CD4-positive, alpha-beta T cell (primary cell): ENCODE data around the gene HDAC4. TPM values are rescaled to one million over a fixed set of nuclear protein-coding genes. Genes with fewer than 3 reads are reported as not detected.

Experiments used
- ATAC-seq: fragments of 200-7000 bp; cut with Tn5 transposase; one replicate; pipeline ENCODE4 v1.10.0; 2022; ENCODE audit warnings: mild to moderate bottlenecking; ENCODE audit not compliant: poor library complexity
- CTCF ChIA-PET: fragments of 350-600 bp; sonication (Branson Sonifier 250); formaldehyde crosslinking; loops from one replicate; lab custom pipeline; 2021; ENCODE audit warnings: antibody characterized with exemption, inconsistent platforms; lab: Charles Lee
- POLR2A ChIA-PET: fragments of 350-600 bp; sonication (Branson Sonifier 250); formaldehyde crosslinking; loops from one replicate; lab custom pipeline; 2021; ENCODE audit warnings: antibody characterized with exemption, inconsistent platforms; lab: Charles Lee
- DNase-seq, 14 experiments: peaks; one replicate each; pipeline ENCODE4 v3.0.0-alpha.2; 2013 to 2020; ENCODE audit warnings: mixed read lengths in 2 of 14
- H3K27ac ChIP-seq, 2 donors: one replicate each; pipeline versions ENCODE4 v1.5.1 to v1.7.0; 2013; ENCODE audit warnings: low read length in 2 of 2, low read depth in 1 of 2, mild to moderate bottlenecking in 1 of 2
- H3K27me3 ChIP-seq, 2 experiments: 1 replicate in 1 of 2; 2 replicates in 1 of 2; pipeline versions ENCODE4 v1.6.1 to v1.7.0; 2013; ENCODE audit warnings: low read length in 2 of 2, control low read depth in 1 of 2, mild to moderate bottlenecking in 1 of 2, moderate library complexity in 1 of 2; ENCODE audit not compliant: insufficient read depth in 2 of 2, control insufficient read depth in 1 of 2
- H3K36me3 ChIP-seq: one replicate; pipeline ENCODE4 v1.6.1; 2013; ENCODE audit warnings: low read length, control low read depth; ENCODE audit not compliant: insufficient read depth
- H3K4me1 ChIP-seq: one replicate; pipeline ENCODE4 v1.6.1; 2013; ENCODE audit warnings: low read length, control low read depth; ENCODE audit not compliant: insufficient read depth
- H3K4me3 ChIP-seq: one replicate; pipeline ENCODE4 v1.5.1; 2013; ENCODE audit warnings: mild to moderate bottlenecking, low read length, moderate library complexity
- H3K9me3 ChIP-seq, 2 experiments: 1 replicate in 1 of 2; 2 replicates in 1 of 2; pipeline versions ENCODE4 v1.6.1 to v1.7.0; 2013; ENCODE audit warnings: low read length in 2 of 2, mild to moderate bottlenecking in 2 of 2, control low read depth in 1 of 2, moderate library complexity in 1 of 2; ENCODE audit not compliant: control insufficient read depth in 1 of 2, insufficient read depth in 1 of 2
- H3K27ac Mint-ChIP-seq: one replicate; pipeline ENCODE4 v1.8.0; 2020; ENCODE audit warnings: mixed read lengths
- H3K27me3 Mint-ChIP-seq: one replicate; pipeline ENCODE4 v1.8.0; 2021; ENCODE audit warnings: mixed read lengths
- H3K36me3 Mint-ChIP-seq: one replicate; pipeline ENCODE4 v1.8.0; 2021; ENCODE audit warnings: low read depth, mixed read lengths
- H3K4me1 Mint-ChIP-seq: one replicate; pipeline ENCODE4 v1.8.0; 2021; ENCODE audit warnings: low read depth, mixed read lengths
- H3K4me3 Mint-ChIP-seq: one replicate; pipeline ENCODE4 v1.8.0; 2020; ENCODE audit warnings: mild to moderate bottlenecking, mixed read lengths
- H3K9me3 Mint-ChIP-seq: one replicate; pipeline ENCODE4 v1.8.0; 2020; ENCODE audit warnings: mixed read lengths
- intact Hi-C, 2 experiments: fragments of 100-400 bp; cut with DNase I in 1 of 2; cut with micrococcal nuclease in 1 of 2; formaldehyde crosslinking; loops; one replicate each; pipeline versions ENCODE4 v1.15.1 to v1.9.0; 2023 to 2025; cut with DNase I, micrococcal nuclease
- total RNA-seq, 174 experiments: library from RNA in 2 of 174; stranded (reverse) in 2 of 174; gene quantifications; one replicate each; pipeline ENCODE4 v1.2.3 and lab custom pipeline; 2021 to 2026
- TF ChIP-seq, protein P1 (sequence below): fragments of 200-600 bp; IDR thresholded peaks from one replicate; pipeline ENCODE4 v1.8.0; 2022; ENCODE audit warnings: antibody characterized with exemption, mild to moderate bottlenecking

HDAC4 gene
- total RNA-seq, 2 experiments from 2014 or later: 45.3 to 49.2 TPM

DNA sequence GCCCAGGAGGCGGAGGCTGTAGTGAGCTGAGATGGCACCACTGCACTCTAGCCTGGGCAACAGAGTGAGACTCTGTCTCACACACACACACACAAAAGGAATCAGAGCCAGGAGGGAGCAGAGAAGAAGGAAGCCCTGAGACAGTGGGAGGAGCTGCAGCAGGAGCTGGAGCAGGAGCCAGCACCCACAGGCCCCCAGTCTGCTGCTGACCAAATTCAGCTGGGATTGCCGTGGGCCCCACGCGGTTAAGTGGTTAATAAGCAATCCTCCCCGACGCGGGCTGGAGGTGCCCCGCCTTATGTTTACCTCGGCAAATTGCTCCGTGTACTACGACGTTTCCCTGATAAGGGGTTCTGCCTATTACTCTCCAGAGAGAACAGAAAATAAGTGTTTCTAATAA lies 287.6 kb downstream of the HDAC4 start:
- H3K4me1 ChIP-seq: peaks cover 1% of the 10 kb centered on the region
- peaks cover 6% of the 10 kb centered on the region for H3K4me1 Mint-ChIP-seq
- H3K27me3 Mint-ChIP-seq: no peaks in the 10 kb centered on the region
- no peak for DNase-seq
- intact Hi-C loops: no loop called here
- H3K27ac Mint-ChIP-seq: no peak overlapping the region
- no peaks in the 10 kb centered on the region for H3K9me3 ChIP-seq
- no peaks in the 10 kb centered on the region for H3K27me3 ChIP-seq
- ChIA-PET CTCF (no interaction called here), POLR2A (no interaction called here)
- H3K36me3 Mint-ChIP-seq: peaks cover 58% of the 10 kb centered on the region
- no peak overlapping the region for H3K4me3 ChIP-seq
- H3K36me3 ChIP-seq: peaks cover 62% of the 10 kb centered on the region
- TF ChIP-seq, protein P1, sequence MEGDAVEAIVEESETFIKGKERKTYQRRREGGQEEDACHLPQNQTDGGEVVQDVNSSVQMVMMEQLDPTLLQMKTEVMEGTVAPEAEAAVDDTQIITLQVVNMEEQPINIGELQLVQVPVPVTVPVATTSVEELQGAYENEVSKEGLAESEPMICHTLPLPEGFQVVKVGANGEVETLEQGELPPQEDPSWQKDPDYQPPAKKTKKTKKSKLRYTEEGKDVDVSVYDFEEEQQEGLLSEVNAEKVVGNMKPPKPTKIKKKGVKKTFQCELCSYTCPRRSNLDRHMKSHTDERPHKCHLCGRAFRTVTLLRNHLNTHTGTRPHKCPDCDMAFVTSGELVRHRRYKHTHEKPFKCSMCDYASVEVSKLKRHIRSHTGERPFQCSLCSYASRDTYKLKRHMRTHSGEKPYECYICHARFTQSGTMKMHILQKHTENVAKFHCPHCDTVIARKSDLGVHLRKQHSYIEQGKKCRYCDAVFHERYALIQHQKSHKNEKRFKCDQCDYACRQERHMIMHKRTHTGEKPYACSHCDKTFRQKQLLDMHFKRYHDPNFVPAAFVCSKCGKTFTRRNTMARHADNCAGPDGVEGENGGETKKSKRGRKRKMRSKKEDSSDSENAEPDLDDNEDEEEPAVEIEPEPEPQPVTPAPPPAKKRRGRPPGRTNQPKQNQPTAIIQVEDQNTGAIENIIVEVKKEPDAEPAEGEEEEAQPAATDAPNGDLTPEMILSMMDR: no peak
- H3K9me3 Mint-ChIP-seq: no peaks in the 10 kb centered on the region
- H3K4me3 Mint-ChIP-seq: no peak overlapping the region
- no peak for ATAC-seq
- H3K27ac ChIP-seq: no peak overlapping the region

DNA sequence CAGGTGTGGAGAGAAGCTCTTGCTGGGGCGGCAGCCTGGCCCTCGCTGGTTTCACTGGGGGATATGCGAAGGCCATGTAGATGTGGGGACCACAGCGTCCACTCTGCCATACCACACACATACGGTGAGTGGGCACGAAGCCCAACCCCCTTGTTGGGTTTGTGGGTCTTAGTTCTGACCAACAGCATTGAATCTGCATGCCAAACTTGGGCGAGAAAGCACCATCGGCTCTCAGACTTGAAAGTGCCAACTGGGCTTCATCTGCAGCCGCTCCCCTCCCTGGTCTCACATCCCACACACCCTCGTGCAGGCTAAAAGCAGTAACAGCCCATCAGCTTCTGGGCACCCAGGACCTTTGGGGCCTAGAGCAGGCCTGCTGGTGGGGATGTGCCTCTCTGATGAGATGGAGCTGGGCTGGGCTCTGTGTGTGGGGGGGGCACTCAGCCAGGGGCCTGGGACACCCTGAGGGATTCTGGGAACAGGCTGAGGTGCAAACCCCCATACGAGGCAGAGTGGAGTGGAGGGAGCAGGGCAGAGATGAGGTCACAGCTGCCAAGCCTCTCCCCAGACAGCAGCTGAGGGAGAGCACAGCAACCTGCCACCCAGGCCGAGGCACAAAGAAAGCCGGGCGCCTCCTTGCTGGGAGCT lies 288.6 kb downstream of the HDAC4 start:
- ATAC-seq (no peak), DNase-seq (no peak)
- Histone ChIP-seq H3K4me1 (no peaks in the 10 kb centered on the region), H3K4me3 (no peak overlapping the region), H3K27ac (no peak overlapping the region), H3K9me3 (no peaks in the 10 kb centered on the region), H3K36me3 (peaks cover 69% of the 10 kb centered on the region), H3K27me3 (no peaks in the 10 kb centered on the region)
- Mint-ChIP-seq H3K9me3 (no peaks in the 10 kb centered on the region), H3K36me3 (peaks cover 62% of the 10 kb centered on the region), H3K4me1 (peaks cover 4% of the 10 kb centered on the region), H3K4me3 (no peak overlapping the region), H3K27me3 (no peaks in the 10 kb centered on the region), H3K27ac (no peak overlapping the region)
- TF ChIP-seq, protein P1: no peak
- ChIA-PET POLR2A (no interaction called here), CTCF (no interaction called here)
- intact Hi-C loops: no loop called here

DNA sequence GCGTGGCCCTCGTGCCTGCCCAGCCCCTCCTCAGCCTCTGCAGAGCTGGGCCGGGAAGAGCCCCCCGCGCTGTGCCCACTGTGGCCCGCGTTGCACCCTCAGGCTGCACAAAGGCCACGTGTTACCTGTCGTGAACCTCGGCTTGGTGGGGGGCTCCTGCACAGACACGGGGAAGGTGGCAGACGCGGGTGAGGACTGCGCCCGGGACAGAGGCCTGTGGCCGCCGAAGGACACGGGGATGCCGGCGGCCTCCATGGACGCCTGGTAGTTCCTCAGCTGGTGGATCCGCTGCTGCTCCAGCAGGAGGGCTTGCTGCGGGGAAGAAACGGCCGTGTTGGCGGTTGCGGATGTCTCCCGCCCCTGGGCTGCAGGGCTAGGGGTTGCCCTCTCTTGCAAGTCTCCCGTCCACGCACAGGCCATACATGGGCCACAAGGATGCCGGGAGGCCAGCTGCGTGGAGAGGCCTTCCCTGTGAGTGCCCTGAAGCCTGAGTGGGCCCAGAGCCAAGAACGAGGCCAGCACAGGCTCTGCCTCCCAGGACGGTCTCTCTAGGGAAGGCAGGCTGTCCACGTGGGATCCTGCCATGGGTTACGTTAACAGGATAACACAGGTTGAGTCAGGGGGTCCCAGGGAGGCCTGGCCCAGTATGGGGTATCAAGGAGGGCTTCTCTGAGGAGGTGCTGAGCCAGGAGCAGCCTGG lies 289.3 kb downstream of the HDAC4 start:
- no peak overlapping the region for H3K27ac ChIP-seq
- Mint-ChIP-seq H3K4me1 (no peaks in the 10 kb centered on the region), H3K27me3 (no peaks in the 10 kb centered on the region), H3K9me3 (no peaks in the 10 kb centered on the region), H3K36me3 (peaks cover 59% of the 10 kb centered on the region), H3K27ac (no peak overlapping the region), H3K4me3 (no peak overlapping the region)
- H3K36me3 ChIP-seq: peaks cover 75% of the 10 kb centered on the region
- intact Hi-C loops: no loop called here
- no peak overlapping the region for H3K4me3 ChIP-seq
- no peak for DNase-seq
- TF ChIP-seq, protein P1: no peak
- no peaks in the 10 kb centered on the region for H3K27me3 ChIP-seq
- ATAC-seq: no peak
- ChIA-PET POLR2A (no interaction called here), CTCF (no interaction called here)
- H3K9me3 ChIP-seq: no peaks in the 10 kb centered on the region
- no peaks in the 10 kb centered on the region for H3K4me1 ChIP-seq
